Activated CD4-positive, CD25-positive, alpha-beta regulatory T cell (primary cell): ENCODE results near the gene JAKMIP1.

Experiments
- DNase-seq, 4 experiments: peaks; one replicate each; lab custom pipeline; 2025; lab: John Stamatoyannopoulos, UW

Gene JAKMIP1

DNA sequence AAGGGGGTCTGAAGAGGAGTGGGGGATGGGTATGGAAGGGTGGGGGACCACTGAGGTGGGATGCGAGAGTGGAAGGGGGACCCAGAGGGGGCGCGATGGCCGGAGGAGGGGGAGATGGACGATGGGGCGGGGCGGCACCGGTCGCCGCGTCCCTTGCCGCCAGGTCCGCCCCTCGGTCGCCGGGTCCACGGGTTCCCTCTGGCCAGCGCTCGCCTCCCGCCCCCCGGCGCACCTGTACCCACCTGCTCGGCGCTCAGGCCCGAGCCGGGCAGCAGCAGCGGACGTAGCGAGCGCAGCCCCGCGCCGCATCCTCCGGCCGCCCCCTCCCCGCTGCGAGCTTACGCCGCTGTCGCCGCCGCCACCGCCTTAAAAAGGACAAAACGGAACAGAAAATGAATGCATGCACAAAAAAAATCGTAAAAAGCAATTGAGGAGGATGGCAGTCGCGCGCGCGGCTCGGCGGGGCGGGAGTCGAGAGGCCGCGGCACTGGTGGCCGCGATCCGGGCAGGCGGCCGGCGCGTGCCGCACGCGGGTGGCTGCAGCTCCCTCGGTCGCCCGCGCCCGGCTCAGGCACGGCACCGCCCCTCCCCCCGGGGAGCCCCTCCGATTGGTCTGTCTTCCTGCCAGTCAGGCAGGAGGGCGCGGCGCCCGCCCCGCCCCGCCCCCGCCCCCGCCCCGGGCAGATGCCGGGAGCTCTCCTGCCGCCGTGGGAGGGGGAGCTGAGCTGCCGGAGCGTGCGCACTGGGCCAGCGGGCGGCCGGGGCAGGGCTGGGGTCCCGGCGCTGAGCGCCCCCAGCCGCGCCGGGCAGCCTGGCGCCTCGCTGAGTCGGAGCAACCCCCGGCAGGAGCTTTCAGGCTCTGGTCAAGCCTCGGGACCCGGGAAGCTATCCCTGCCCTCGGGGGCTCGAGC is at the start of gene JAKMIP1:
JAKMIP1 (minus strand) TSS at position 539 of the 911 bp plus-strand sequence. CDS start 87,699 bp downstream, outside the sequence.
- DNase-seq, result peak; percentile 68 to 77 (median 73)

GRCh38 chr4:6248394-6248793 is 48.0 kb upstream of the JAKMIP1 start:
- no peak for DNase-seq

- no peak for DNase-seq
Measured at GRCh38 chr4:6246170-6246634, 45.9 kb upstream of the JAKMIP1 start.

DNA sequence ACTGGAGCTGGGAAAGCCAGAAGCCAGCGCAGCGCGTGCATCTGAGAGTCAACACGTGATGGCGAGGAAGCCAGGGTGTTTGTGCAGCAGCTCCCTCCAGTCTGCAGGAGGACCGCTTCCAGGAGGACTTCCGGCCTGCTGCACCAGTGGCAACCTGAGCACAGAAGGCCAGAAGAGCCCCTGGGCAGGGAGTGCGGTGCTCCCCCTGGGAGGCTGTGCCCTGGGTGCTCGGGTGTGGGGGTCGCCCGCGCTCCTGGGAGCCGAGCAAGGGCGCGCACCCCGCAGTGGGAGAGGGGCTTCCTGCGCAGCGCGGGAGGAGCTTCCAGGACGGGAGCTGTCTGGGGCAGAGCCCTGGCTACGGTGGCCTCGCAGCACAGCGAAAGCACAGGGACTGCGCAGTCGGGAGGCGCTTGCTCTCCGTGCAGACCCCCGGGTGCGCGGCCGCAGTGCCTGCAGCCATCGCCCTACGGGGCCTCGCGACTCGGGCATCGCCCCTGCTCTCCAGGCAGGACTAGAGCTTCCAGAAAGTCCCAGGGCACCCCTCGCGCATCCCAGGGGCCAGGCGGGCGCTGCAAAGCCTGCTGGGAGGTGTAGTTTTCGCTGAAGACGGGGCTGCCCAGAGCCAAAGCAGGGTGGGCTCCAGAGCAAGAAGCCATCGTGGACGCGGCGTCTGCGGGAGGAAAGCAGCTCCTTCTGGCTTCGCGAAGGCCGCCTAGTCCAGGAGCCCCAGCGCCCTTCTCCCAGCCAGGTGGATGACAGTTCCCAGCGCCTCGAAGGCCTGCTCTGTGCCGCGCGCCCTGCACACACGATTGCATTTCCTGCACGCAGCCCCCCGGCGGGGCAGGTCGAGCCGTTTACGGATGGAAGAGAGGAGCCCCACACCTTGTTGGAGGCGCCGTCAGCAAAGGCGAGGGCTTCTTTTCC is 45.2 kb upstream of the JAKMIP1 start:
- DNase-seq, result no peak

- DNase-seq, result no peak
Measured at GRCh38 chr4:6242271-6243029, 42.1 kb upstream of the JAKMIP1 start.

DNA sequence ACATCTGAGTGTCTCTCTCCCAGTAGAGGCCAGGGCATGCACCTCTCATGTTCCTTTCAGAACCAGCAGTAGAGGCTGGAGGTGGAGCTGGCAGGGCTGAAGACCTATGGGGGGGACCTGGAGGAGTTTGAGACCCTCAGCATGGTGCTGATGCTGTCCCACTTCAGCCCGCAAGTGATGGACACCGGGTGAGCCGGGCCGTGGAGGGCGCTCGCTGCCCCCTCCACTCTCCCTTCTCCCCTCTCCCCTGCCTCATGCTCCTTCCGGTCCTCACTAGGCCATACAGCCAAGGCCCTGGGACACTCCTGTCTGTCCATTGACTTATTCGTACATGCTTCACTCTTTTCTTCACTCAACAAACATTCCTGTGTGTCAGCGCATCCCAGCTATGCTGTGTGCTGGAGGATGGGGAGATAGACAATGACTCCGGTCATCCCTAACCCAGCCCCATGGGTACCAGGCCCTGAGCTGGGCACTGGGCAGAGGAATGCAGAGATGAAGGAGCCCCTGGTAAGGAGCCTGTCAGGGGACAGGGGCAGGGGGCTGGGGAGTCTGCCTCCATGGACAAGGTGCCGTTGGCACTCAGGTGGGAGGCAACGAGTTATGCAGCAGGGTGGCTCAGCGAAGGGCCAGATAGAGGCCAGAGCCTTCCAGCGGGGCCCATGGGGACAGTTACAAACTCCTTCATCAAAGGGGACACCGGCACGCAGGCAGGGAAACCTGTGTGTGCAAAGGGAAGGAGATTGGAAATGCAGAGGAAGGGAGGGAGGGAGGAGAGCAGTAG is 40.9 kb upstream of the JAKMIP1 start:
- no peak for DNase-seq

DNA sequence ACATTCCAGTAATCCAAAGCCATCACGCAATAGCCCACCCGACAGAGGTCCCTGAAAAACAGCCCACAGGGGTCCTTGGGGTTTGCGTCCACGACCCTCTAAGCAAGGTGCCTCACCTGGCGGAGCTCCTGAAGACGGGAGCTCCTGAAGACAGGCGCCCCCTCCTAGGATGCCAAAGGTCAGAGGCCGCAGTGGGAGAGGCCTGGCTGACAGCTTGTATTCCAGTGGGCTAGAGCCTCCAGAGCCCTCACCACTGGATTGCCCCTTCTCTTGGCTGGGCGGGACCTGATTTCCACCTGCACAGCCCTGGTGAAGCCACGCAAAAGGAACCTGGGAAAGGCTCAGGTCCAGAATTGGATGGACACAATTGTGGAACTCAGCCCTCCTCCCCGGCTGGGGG is 39.6 kb upstream of the JAKMIP1 start:
- DNase-seq, result no peak

- DNase-seq, result no peak
Measured at GRCh38 chr4:6239486-6239885, 39.1 kb upstream of the JAKMIP1 start.

DNA sequence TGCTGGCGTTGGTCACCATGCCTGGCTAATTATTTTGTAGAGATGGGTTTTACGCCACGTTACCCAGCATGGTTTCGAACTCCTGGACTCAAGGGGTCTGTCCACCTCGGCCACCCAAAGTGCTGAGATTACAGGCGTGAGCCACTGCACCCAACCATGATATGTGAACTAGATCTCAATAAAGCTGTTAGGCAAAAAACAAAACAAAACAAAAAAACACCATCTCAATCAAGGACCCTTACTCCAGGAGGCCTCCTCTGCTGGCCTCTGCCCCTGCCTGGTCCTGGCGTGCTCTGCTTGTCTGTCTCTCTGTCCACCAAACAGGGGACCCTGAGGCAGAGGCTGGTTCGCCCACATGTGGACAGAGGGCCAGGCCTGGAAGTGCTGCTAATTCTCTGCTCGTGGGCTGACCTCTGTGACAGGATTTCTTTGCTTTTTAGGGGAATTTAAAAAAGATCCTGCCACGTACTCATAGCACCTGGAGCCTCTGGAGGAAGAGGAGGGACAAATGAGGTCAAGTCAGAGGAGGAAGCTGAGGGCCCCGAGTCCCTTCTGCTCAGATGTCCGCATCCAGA is 36.6 kb upstream of the JAKMIP1 start:
- DNase-seq, result no peak

- no peak for DNase-seq
Measured at GRCh38 chr4:6235901-6236640, 35.7 kb upstream of the JAKMIP1 start.

- DNase-seq, result no peak
Measured at GRCh38 chr4:6235012-6235411, 34.7 kb upstream of the JAKMIP1 start.

DNA sequence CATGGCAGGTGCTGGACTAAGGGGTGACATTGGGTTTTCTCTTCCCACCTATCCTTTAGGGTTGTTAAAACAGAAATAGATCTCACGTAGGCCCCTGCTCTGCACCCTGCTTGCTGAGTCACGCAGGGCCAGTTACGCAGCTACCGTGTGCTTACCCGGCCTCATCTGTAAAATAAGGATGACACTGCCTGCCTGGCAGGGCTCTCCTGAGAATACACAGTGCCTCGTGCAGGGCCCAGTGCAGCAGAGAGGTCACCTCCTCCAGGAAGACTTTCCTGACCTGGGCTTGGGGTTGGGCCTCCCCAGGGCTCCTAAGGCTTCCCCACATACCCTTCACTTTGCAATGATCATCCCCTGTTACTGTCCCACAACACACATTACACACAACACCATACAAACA is 33.6 kb upstream of the JAKMIP1 start:
- no peak for DNase-seq

GRCh38 chr4:6232836-6233785 is 32.8 kb upstream of the JAKMIP1 start:
- DNase-seq, result no peak

DNA sequence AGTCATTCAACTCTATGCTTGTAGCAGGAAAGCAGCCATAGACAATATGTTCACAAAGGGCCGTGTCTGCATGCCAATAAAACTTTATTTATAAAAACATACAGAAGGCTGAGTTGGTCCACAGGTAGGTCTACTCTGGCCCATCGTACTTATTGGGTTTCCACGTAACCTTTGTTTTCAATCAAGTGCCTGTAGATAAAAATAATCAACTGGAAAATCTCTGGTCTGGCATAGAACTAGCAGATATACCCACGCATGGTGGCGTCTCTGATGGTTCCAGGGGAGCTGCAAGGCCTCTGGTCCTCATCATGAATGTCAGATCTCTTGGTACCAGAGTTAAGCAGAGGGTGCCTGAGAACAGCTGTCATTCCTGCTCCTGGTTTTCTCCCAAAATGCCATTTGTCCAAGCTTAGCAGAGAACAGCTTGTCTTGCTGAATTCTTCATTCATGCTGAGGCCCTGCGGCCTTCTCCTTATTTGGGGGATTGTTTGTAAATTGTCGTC is 31.4 kb upstream of the JAKMIP1 start:
- DNase-seq, result no peak

- DNase-seq, result no peak
Measured at GRCh38 chr4:6230827-6231662, 30.7 kb upstream of the JAKMIP1 start.

DNA sequence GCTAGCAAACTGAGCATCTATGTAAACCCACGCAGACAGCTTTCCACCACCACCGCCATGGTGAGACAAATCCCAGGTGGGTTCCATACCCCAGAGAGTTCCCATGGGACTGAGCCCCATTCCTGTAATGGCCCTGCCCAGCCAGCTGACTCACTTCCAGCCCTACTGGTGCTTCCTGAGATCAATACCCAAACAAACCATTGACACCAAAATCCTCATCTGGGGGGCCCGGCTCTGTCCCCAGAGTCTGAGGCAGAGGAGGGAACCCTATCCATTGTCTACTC is 30.1 kb upstream of the JAKMIP1 start:
- no peak for DNase-seq

DNA sequence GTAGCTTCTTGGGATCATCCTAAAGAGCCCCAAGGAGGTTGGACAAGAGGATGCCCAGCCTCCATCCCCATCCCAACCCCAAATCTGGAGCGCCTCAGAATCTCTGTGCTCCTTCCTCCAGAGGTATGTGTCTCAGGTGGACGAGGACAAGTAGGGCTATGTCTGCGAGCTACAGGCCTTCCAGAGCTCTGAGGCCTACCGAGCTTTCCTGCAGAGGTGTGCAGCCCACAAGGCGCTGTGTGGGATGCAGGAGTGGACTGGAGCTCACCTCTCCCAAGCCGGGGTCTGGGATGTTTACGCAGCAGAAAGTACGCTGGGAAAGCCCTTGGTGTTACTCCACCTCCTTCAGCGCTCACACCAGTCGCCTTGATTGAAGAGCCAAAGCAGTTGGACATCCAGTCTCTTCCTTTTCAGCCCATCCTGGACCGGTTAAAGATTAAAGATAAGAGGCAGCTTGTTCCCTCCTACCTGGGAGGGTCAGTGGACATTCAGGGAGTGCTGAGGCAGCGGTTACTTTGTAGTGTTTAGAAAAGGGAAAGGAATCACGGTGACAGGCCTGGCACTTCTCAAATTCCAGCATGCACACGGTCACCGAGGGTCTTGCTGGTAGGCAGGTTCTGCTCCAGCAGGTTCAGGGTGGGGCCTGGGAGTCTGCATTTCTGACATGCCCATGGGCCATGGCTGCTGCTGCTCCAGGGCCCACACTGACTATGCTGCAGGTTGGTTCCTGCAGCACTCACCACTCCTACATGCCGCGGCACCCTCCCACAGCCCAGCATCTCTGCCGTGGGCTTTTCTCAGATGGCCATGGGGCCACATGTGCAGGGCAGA is 29.5 kb upstream of the JAKMIP1 start:
- no peak for DNase-seq
